Colonic mucosa (tissue), 4 donors: Measurements from ENCODE around the gene LRRFIP1. TPM values are rescaled to one million over a fixed set of nuclear protein-coding genes. Genes with fewer than 3 reads are reported as not detected.

Experiments
- DNase-seq: peaks from one replicate; pipeline ENCODE4 v3.0.0-alpha.2; 2020
- H3K27ac ChIP-seq: fragments of 200-600 bp; one replicate; pipeline ENCODE4 v1.8.0; 2021
- H3K27me3 ChIP-seq: fragments of 200-600 bp; one replicate; pipeline ENCODE4 v1.8.0; 2021
- H3K36me3 ChIP-seq: fragments of 200-600 bp; one replicate; pipeline ENCODE4 v1.8.0; 2021
- H3K4me1 ChIP-seq: fragments of 200-600 bp; one replicate; pipeline ENCODE4 v1.8.0; 2021; ENCODE audit warnings: mild to moderate bottlenecking
- H3K4me3 ChIP-seq: fragments of 200-600 bp; one replicate; pipeline ENCODE4 v1.8.0; 2021
- H3K9ac ChIP-seq, 2 donors: one replicate each; pipeline ENCODE4 v1.7.0; 2013; ENCODE audit warnings: control low read depth in 2 of 2, low read depth in 2 of 2, low read length in 2 of 2
- H3K9me3 ChIP-seq: fragments of 200-600 bp; one replicate; pipeline ENCODE4 v1.8.0; 2021
- intact Hi-C: fragments of 100-400 bp; cut with DNase I; formaldehyde crosslinking; loops from one replicate; pipeline ENCODE4 v1.14.1; 2022
- total RNA-seq, 2 donors: library from RNA; stranded (reverse); fragmentation: NEBNext Ultra II Directional in 1 of 2; extraction: Animal tissue kit (Norgen Biotek cat#: 25700) in 1 of 2; gene quantifications; one replicate each; pipeline ENCODE4 v1.2.1, GENCODE V29; 2021
- TF ChIP-seq, protein P1 (sequence below): fragments of 200-600 bp; IDR thresholded peaks from one replicate; pipeline ENCODE4 v1.8.0; 2022; ENCODE audit warnings: antibody characterized with exemption, mild to moderate bottlenecking
- donor health status: healthy.
- donor health status: DM: no; HTN: no; CAD: no.
- donor health status: DM: no; HTN: no; CAD: no.

Gene LRRFIP1
- total RNA-seq, 2 donors from 2014 or later: 114 to 133 TPM

DNA sequence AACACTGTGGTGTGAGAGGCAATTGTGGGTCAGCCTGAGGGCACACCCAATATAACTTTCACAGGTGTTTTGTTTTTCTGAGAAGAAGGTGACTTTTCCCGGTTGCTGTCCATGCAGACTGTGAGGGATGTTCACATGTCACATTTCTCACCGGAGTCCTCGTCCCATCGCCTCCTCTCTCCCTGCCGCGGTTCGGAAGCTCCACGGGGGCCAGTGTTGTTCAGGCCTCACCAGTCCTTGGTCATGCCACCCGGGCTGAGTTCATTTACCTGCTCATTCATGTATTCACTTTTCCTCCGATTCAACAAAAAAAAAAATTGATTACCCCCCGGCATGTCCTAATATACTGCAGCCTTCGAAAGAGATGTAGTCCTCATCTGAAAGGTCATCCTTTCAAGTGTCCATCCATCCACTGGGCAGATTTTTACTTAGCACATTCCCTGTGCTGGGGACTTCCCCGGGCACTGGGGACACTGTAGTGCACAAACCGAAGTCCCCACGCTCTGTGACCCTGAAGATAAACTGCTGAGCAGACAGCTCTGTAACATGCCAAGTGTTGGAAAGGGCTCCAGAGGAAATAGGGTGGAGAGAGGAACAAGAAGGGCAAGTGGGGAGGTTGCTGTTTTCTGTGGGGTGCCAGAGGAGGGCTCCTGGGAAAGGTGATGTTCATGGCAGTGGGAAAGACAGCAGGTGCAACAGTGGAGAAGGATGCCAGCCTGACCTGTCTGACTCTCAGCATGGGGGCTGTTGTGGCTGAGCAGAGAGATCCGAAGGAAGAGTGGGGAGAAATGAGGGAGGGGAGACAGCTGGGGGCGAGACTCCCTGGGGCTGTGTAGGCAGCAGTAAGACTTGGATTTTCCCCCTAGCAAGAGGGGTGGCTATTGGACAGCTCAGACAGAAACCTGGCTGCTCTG lies 22.4 kb downstream of the LRRFIP1 start:
- no peak for DNase-seq
- TF ChIP-seq, protein P1, sequence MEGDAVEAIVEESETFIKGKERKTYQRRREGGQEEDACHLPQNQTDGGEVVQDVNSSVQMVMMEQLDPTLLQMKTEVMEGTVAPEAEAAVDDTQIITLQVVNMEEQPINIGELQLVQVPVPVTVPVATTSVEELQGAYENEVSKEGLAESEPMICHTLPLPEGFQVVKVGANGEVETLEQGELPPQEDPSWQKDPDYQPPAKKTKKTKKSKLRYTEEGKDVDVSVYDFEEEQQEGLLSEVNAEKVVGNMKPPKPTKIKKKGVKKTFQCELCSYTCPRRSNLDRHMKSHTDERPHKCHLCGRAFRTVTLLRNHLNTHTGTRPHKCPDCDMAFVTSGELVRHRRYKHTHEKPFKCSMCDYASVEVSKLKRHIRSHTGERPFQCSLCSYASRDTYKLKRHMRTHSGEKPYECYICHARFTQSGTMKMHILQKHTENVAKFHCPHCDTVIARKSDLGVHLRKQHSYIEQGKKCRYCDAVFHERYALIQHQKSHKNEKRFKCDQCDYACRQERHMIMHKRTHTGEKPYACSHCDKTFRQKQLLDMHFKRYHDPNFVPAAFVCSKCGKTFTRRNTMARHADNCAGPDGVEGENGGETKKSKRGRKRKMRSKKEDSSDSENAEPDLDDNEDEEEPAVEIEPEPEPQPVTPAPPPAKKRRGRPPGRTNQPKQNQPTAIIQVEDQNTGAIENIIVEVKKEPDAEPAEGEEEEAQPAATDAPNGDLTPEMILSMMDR: no peak

GRCh38 chr2:237650455-237650850 lies 23.1 kb downstream of the LRRFIP1 start:
- no peaks in the 10 kb centered on the region for H3K4me1 ChIP-seq
- DNase-seq: no peak
- no peak overlapping the region for H3K9ac ChIP-seq
- TF ChIP-seq, protein P1: no peak
- H3K4me3 ChIP-seq: no peak overlapping the region
- H3K36me3 ChIP-seq: no peaks in the 10 kb centered on the region
- H3K27ac ChIP-seq: no peak overlapping the region
- H3K27me3 ChIP-seq: no peaks in the 10 kb centered on the region
- intact Hi-C loops: no loop called here
- no peaks in the 10 kb centered on the region for H3K9me3 ChIP-seq

More for the DNA sequence above, 22.4 kb downstream of the LRRFIP1 start:
- Histone ChIP-seq H3K27me3 (no peaks in the 10 kb centered on the region), H3K9me3 (no peaks in the 10 kb centered on the region), H3K9ac (no peak overlapping the region), H3K4me3 (no peak overlapping the region), H3K36me3 (no peaks in the 10 kb centered on the region), H3K4me1 (no peaks in the 10 kb centered on the region), H3K27ac (no peak overlapping the region)
- intact Hi-C loops: no loop called here

- Histone ChIP-seq H3K4me3 (no peak overlapping the region), H3K9ac (no peak overlapping the region), H3K27ac (no peak overlapping the region), H3K9me3 (no peaks in the 10 kb centered on the region), H3K36me3 (no peaks in the 10 kb centered on the region), H3K27me3 (no peaks in the 10 kb centered on the region), H3K4me1 (no peaks in the 10 kb centered on the region)
- no peak for DNase-seq
- intact Hi-C loops: no loop called here
- TF ChIP-seq, protein P1: no peak
Observed at GRCh38 chr2:237651761-237652160, 24.4 kb downstream of the LRRFIP1 start.

DNA sequence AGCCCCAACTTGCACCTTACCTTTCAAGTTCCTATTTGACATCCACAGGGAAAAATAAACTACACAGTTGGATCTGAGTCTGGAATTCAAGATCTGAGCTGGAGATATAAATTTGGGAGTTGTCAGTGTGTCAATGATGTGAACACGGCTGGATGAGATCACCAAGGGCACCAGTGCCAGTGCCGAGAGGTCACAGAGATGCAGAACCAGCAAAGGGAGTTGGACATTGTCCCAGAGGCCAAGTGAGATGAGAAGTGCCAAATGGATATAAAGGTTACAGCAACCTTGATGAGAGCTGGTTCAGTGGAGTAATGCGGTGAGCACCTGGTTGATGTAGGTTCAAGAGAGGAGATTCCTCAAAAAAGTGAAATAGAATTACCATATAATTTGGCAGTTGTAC lies 24.8 kb downstream of the LRRFIP1 start:
- DNase-seq: no peak
- Histone ChIP-seq H3K27me3 (no peaks in the 10 kb centered on the region), H3K4me3 (no peak overlapping the region), H3K9ac (no peak overlapping the region), H3K27ac (no peak overlapping the region), H3K9me3 (no peaks in the 10 kb centered on the region), H3K4me1 (no peaks in the 10 kb centered on the region), H3K36me3 (no peaks in the 10 kb centered on the region)
- TF ChIP-seq, protein P1: no peak
- intact Hi-C loops: no loop called here

GRCh38 chr2:237652854-237653253 lies 25.5 kb downstream of the LRRFIP1 start:
- H3K36me3 ChIP-seq: no peaks in the 10 kb centered on the region
- no peak for DNase-seq
- intact Hi-C loops: no loop called here

More at GRCh38 chr2:237652854-237653253, 25.5 kb downstream of the LRRFIP1 start:
- Histone ChIP-seq H3K27me3 (no peaks in the 10 kb centered on the region), H3K9ac (no peak overlapping the region), H3K27ac (no peak overlapping the region), H3K9me3 (no peaks in the 10 kb centered on the region), H3K4me3 (no peak overlapping the region), H3K4me1 (no peaks in the 10 kb centered on the region)
- TF ChIP-seq, protein P1: no peak
